Stimulated activated naive CD4-positive, alpha-beta T cell (primary cell): Measurements from ENCODE around the gene LOXL3.

Experiments
- DNase-seq, 6 experiments: peaks; one replicate each; lab custom pipeline; 2025; lab: John Stamatoyannopoulos, UW

LOXL3 gene

DNA sequence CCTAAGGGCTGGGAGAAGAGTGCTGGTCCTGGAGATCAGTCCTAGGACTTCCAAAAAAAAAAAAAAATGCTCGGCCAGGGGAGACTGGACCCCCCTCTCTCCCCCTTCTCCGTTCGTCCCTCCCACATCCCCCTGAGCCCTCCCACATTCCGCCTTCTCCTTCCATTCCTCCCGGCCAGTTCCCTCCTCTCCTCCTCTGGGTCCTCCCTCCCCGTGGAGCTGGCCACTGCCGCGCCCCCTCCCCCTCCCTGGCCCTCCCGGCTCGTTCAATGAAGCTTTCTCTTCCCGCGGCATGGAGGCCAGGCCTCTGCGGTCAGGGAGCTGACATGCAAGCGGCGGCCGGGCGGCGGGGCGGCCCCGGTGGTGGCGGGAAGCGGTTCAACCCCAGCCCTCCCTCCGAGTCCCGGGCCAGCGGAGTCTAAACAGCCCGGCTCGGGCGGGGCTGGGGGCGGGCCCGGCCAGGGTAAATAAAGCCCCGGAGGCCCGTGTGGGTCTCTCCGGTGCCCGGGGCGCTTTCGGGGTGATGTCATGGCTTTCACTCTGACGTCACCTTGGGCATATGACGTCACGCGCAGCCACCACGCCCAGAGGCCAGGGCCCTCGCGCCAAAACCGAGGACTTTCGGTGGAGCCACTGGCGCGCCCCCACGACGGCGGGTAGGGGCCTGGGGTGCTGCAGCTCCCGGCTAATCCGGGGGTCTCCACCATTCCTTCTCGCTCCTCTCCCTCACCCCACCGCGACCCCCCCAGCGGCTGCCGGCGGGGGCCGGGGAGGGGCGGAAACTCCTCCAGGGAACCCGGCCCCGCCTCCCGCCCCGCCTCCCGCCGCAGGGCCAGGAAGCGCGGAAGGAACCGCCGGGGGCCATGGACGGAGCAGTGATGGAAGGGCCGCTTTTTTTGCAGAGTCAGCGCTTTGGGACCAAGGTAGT lies at the start of gene LOXL3, which contains the start of gene DOK1:
Gene LOXL3, minus strand, starts transcription at position 51 of the 928 bp plus-strand sequence. CDS start 1,308 bp downstream, outside the sequence.
Gene DOK1, plus strand, starts transcription at position 829 of the 928 bp plus-strand sequence. Its CDS starts 35 bp downstream, at position 864.
- DNase-seq = peak; percentile 68 to 89 (median 80)

GRCh38 chr2:74602586-74603281 lies 49.0 kb upstream of the LOXL3 start:
- DNase-seq = no peak

DNA sequence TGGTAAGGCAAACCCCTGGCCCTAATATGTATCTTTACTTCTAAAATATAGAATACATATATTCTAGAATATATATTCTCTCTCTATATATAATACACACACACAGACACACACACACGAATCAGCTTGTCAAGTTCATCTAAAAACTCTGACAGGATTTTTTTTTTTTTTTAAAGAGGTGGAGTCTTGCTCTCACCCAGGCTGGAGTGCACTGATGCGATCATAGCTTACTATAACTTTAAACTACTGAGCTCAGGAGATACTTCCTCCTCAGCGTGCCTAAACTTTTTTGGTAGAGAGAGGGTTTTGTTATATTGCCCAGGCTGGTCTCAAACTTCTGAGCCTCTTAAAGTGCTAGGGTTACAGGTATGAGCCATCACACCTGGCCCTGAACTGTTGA lies 45.9 kb upstream of the LOXL3 start:
- no peak for DNase-seq

DNA sequence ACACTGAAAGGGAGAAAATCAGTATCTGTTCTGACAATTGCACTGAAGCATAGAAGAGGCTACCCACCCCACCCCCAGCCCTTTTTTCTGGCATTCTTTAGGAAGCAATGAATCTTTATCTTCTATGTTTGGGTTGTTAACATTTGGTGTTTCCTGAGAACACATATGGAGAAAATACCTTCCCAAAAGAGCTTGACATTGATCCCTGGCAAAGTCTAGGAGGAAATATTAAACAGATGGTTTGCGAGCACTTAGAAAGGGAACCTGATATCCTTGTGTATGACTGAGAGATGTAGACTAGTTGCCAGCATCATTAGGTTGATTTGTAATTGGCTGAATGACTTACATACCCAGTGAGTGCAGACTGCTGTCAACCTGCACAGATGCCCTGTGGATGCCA lies 43.7 kb upstream of the LOXL3 start:
- DNase-seq = no peak

DNA sequence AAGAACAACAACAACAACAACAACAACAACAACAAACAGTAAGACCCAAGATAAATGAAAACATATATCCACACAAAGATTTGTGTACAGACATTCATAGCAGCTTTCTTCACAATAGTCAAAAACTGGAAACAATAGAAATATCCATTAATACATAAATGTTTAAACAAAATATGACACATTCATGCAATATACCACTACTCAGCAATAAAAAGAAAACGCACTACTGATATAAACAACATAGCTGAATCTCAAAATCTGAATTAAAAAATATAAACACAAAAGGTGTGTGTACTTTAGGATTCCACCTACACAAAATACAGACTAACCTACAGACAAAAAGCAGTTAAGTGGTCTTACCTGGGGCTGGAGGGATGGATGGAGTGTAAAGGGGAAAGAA lies 42.8 kb upstream of the LOXL3 start:
- no peak for DNase-seq

DNA sequence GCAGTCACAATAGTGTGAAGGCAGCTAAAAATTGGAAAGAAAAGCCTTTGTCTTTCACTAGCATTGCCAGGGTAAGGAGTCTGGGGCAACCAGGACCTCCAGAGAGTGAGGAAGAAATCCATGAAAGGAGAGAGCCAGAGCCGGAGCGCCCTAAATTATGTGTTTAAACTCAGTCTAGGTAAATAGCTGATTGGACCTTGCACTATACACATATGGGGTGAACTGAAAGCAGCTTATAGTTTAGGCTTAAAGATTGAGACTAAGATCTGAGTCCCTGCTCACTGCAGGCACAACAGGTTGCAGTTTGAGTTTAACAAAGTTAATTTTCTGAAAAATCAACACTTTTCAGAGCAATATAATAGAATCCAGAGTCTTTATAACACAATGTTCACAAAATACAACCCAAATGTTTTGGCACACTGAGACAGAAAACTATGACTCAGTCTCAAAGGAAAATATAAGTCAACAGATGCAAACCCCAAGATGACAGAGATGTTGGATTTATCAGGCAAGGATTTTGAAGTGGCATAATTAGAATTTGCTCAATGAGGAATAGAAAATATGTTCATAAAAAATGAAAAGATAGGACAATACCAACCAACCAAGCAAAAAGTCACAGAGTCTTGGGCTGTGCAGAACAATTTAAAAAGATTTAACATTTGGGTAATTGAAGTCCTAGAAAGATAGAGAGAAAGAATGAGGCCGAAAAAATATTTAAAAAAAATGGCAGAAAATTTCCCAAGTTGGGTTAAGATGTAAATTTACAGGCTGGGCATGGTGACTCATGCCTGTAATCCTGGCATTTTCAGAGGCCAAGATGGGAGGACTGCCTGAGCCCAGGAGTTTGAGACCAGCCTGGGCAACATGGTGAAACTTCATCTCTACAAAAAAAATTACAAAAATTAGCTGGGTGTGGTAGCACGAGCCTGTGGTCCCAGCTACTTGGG lies 40.4 kb upstream of the LOXL3 start:
- DNase-seq = no peak

DNA sequence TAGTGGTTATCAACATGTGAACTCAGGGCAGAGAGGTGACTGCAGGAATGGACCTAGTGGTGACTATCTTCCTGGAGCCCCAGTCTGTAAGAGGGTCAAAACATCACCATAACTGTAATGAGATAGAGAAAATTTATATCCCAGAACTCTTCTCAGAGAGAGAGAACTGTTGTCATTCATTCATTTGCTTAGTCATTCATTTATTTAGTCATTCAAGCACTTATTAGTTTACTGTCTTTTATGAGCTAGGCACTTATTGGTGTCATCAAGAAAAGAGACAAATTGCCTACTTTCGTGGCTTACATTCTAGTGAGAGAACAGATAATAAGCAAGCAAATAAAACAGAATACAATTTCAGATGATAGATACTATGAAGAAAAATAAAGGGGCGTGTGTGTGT lies 34.9 kb upstream of the LOXL3 start:
- DNase-seq = no peak

DNA sequence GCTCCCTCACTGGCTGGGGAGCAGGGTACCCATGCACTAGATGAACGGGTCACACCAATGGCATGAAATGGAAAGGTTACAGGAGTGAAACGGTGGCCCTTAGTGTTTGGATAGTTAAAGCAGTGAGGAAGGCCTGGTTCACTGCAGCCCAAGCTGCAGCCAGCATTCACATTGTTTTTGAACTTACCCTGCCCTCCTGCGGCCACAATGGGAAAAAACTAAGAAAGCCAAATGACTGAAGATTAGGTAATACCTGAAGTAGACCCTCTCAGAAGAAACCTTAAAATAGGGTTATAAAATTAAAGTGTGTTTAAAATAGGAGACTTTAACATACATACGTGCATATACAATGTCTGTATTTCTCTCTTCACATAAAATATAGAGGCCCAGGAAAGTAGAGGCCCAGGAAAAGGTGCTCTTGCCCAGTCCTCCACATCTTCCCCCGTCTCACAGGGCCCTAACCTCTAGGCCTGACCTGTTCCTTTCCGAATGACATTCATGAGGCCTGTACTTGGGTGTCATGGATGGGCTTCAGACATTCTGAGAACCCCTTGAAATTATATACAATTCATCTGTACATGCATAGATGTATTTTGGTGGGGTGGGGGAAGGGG lies 34.0 kb upstream of the LOXL3 start:
- DNase-seq = peak; percentile 25 to 71 (median 42)

DNA sequence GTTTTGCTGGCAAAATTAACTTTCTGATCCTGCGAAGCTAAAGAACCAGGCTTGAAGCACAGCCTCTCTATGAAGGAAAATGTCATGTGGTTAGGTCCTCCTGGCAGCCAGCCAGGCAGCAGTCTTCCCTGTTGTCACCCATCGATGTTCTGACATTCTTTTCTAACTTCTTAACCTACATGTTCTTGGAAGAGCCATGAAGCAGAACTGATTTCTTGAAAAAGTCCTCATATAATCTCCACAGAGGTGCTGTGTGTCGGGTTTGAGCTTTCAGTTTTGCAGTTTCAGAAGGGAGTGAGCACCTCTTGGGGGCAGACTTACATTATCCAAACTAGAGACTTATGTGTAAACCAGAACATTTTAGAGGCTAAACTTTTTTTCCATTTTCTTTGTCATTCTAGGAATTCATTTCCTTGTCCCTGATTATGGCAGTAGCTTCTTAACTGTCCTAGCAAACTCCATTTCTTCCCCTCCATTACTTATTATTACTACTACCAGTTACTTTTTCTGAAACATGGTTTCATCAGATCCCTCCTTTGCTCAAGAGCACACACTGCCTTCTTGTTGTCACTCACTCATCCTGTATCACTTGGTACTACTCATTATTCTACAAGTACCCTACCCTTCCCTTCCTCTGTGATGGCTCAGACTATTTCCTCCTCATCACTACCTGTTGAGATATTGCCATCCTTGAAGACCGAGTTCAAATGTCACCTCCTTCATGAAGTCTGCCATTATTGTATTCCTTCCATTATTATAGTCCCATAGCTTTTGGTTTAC lies 31.9 kb upstream of the LOXL3 start:
- DNase-seq = peak in 3 of 6 experiments; percentile 1 to 16 (median 4)

- DNase-seq = no peak
Measured at GRCh38 chr2:74584088-74584645, 30.4 kb upstream of the LOXL3 start.

- DNase-seq = no peak
Measured at GRCh38 chr2:74583504-74583903, 29.8 kb upstream of the LOXL3 start.

GRCh38 chr2:74582184-74582583 lies 28.4 kb upstream of the LOXL3 start:
- DNase-seq = no peak

GRCh38 chr2:74581463-74581862 lies 27.7 kb upstream of the LOXL3 start:
- DNase-seq = no peak

DNA sequence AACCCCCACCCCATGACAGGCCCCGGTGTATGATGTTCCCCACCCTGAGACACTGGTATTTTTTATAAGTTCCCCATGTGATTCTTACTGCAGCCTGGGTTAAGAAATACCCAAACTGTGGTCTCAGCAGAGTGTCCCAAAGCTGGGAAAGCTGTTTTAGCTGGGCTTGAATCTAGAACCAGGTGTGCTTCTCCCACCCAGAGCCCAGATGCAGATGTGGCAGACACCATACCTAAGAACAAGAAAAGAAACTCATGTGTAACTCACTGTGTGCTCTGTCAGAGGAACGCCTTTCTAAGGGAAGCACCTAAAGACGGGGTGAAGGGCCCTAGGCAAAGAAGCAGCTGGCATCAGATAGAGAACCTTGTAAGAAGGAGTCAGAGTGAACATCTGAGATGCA lies 24.7 kb upstream of the LOXL3 start:
- DNase-seq = no peak

GRCh38 chr2:74577448-74577847 lies 23.7 kb upstream of the LOXL3 start:
- no peak for DNase-seq

- DNase-seq = no peak
Measured at GRCh38 chr2:74576863-74577229, 23.1 kb upstream of the LOXL3 start.

DNA sequence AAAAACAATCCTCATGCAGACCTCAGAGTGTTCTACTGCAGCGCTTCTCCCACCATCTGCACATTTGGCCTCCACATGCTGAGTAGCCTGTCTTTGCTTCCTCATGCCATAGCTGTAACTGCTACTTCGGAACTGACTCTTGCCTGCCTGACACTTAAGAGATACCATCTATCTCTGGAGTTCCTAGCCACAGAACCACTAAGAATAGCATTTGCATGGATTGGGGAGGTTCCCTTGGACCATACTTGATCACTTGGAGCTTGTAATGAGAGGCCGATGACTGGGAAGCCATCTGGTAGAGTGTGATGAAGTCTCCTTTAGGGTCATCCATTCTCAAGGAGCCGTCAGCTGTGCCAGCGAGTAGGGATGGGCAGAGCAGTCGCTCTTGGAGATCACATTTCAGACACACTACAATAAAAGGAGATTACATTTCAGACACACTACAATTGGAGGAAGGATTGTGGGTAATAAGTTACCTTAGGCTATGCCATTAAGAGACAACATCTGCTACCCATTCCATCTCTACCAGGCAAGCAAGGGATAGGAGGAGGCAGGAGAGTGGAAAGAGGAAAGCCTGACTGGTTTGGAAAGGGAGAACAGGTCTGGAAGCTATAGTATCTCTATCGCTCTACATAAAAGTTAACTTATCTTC lies 22.6 kb upstream of the LOXL3 start:
- no peak for DNase-seq

DNA sequence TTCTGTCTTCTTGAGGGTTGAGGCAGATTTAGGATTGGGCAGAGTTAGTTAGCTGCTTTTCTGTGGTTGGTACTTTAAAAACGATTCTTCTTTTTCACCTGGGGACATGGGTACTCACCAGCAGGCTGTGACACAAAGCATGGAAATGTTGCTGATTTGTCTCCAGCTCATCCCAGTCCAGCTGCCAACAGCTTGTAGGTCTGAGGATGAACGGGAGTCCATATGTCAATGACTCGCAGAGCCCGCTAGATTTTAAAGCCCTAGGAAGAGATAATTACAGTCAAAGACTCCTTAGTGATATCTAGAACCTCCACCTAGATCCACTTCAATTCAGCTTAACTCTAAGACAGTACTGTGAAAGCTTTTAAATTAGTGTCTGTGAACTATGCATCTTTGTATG lies 21.6 kb upstream of the LOXL3 start:
- DNase-seq = no peak

DNA sequence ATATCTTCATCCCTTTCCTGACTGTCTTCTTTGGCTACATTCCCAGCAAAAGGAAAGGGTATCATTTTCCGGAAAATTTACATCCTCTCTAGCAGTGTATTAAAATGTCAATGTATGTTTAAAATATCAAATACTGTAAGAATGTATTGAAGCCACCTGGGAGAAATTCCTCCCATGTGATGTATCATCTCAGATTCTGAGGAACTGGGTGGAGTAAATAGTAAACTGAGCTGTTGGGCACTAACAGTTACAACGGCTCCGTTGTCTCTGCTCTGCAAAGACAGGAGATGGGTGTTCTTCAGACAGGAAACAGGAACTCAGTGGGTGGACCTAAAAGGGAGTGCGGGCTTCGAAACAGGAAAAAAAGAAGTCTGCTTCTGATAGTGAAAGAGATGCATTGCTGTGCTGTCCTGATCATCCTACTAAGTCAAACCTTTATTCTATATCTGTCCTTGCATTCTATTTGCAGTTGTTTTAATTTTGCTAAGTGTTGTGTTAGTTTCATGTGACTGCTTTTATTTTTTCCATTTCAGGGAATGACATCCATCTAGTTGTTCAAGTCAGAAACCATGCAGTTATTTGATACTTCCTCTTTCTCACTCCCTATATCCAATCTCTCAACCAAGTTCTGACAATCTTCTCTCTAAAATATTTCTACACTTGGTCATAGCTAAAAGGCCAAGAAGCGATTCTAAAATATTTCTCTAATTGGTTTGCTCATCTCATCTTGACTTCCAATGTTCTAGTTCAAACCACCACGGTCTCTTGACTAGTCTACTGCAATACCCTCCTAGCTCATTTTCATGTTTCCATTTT lies 20.2 kb upstream of the LOXL3 start:
- DNase-seq = peak in 3 of 6 experiments; percentile 2 to 26 (median 21)
